NAMALWA (cell line): Measurements from ENCODE around the gene MAP3K4.

ENCODE experiments used
- DNase-seq: peaks from one replicate; pipeline ENCODE4 v3.0.0-alpha.2; 2015; ENCODE audit warnings: low spot score

The MAP3K4 gene

DNA sequence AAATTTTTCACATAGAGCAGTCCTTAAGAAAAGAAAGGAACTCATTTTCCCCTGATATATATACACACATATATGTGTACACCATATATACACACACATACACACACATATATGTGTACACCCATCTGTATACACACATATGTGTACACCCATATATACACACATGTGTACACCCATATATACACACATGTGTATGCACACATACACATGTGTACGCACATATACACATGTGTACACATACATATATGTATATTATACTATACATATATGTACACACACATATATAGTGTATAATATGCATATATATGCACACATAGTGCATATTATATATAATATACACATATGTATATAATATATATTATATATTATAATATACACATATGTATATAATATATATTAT lies 9.1 kb downstream of the MAP3K4 start:
- no peak for DNase-seq

DNA sequence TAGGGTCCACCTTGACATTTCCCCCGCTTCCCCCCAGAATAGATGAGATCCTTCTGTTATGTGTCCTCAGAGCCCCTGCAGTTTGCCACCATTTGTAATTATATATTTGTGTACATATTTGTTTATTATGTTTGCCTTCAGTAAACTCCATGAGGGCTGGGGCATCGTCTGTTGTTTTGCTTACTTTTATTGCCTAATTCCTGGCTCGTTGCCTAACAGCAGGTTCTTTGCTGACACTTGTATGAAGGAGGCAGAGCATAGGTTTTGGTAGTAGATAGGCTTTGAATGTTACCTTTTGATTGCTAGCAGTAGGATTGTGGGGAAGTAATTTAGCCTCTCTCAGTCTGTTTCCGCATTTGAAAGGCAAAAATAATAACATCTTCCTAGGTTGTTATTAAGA lies 9.9 kb downstream of the MAP3K4 start:
- DNase-seq, result peak; percentile 39

DNA sequence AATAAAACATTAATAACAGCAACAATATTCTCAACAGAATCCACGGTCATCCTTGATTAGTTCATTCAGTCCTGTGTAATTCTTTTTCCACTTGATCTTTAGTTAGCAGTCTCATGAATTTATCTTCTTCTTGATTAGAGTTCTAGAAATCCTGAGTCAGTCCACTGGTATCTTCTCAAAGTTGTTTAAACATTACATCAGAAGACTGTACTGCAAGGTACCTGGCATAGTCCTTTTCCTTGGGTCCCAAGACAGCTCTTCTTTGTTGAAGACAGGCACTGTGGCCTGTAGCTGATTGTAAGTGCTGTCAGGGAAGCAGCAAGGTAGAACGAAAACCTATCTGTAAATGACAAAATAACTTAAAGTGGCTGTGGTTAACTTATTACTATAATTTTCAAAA lies 11.8 kb downstream of the MAP3K4 start:
- DNase-seq, result no peak

DNA sequence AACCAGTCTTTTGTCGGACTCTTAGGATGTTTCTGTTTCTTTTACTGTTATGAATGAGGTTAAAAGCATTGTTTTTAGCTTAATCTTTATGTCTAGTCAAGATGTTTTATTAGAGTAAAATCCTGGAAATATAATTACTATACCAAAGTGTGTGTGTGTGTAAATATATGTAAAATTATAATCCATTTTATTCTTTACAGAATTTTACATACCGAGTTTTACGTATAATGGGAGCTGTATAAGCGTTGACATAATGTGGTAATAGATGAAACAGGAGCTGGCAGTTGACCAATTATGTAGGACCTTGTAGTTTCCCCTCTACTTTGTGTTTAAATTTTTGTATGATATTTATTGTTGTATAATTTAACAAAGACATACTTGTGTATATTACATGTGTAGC lies 16.7 kb downstream of the MAP3K4 start:
- no peak for DNase-seq

DNA sequence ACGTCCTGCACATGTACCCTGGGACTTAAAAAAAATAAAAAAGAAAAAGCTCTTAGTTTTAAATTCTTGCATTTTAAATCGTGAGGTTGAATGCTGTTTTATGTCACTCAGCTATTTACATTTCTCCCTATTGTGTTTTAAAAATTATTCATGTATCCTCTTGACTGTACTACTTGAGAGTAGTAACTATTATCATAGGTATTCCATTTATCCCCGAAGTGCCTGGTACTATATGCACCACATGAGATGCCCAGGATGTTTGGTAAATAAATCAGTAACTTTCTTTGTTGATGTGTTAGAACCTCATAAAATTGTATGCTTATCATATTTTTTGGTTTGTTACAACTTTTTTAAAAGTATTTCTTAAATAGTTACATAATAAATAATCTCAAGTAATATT lies 18.4 kb downstream of the MAP3K4 start:
- DNase-seq, result no peak

DNA sequence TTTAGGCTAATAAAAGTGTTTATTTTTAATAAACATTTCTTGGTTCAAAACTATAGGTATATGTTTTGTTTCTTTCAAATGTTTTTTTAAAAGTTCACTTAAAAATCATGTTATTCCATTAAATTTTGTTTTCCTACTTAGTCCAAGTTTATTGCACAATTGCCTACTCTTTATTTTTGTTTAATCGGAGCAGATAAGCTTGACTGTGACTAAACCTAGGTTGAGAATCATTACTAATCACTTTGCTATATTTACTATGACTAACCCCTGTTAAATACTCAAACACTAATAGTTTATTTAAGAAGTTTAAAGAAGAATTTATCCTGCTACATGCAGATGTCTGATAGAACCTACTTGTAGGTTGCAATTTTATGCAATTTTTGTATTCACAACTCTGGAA lies 18.8 kb downstream of the MAP3K4 start:
- no peak for DNase-seq

DNA sequence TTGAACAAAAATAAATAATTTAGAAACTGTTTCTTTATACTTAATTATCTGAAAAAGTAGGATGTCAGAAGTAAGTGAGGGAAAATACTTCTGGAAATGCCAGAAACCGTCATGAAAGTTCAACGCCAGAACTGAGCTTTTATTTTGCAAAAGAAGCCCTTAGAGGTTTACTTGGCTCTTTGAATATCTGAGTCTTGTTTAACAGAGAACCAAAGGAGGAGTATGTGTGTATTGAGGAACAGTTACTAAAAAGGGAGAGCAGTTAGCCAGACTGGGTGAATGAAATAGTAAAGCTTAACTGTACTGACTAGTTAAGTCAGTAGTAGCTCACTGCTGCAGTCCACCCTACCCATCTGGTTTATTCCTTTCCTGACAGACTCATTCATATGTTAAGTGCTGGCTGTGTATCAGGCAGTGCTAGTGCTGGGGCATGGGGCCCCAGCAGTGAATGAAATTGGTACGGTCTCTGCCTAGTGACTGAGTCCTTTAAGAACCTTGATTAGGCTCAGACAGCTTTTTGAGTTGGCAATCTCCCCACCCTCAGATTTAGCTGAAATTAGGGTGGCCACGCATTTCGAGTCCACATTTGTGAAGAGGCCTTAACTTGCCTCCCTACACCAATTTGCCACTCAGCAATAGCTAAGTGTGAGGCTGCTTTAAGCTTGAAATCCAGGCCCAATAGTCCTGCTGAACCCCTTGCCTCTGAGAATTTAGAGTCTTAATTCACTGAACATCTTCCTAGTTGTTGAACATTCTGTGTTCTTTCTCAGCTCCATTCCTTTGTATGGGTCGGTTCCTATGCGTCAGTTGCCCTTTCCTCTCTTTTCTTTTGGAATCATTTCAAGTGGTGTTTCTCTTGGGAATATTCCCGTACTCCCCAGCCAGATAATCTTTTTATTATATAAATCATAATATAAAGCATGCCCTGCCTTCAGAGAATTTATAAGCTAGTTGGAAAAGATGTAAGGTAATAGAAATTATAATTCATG lies 20.2 kb downstream of the MAP3K4 start:
- DNase-seq, result no peak

DNA sequence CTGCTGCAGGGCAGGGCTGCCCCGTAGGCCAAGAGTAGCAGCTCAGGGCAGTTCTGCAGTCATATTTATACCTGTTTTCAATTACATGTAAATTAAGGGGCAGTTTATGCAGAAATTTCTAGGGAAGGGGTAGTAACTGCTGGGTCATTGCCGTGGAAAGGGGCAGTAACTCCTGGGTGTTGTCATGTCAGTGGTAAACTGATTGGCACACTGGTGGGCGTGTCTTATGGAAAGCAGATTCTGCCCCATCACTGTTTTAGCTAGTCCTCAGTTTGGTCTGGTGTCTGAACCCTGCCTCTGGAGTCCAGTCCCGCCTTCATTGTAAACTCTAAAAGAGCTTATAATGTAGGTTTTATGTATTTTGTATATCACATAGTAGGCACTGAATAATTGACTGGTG lies 22.1 kb downstream of the MAP3K4 start:
- DNase-seq, result no peak

DNA sequence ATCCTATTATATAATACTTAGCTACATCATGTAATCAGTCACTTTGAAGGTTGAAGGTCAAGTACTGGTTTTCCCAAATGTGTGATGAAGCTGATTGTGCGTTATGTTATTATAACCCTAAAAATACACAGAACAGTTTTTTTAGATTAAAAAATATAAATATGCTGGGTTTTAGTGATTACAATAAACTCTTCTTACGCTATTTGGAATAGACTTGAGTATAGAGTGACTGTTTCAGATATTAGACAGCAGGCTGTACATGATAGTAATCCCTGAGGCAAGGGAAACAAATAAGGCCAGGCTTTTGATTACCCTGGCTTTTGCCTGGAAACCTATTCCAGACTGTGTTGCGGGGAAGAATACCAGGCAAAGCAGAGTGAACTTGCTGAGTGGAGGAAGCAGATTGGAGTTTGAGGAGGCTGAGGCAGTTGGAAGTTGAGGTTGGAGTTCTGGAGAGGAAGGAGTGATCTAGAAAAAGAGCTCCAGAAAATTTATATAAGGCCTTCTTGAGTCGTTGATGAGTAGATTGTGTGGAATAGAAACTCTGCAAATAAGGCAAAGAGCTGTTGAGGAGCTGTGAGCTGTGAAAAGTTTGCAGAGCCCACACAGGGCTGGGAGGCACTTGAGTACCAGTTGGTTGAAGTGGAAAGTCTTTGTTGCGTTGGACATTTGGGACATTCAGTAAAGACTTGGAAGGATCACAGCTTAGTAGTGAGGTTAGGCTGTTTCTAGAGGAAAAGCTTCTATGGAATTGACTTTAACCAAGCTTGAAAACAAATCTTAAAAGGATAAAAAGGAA lies 26.4 kb downstream of the MAP3K4 start:
- no peak for DNase-seq

DNA sequence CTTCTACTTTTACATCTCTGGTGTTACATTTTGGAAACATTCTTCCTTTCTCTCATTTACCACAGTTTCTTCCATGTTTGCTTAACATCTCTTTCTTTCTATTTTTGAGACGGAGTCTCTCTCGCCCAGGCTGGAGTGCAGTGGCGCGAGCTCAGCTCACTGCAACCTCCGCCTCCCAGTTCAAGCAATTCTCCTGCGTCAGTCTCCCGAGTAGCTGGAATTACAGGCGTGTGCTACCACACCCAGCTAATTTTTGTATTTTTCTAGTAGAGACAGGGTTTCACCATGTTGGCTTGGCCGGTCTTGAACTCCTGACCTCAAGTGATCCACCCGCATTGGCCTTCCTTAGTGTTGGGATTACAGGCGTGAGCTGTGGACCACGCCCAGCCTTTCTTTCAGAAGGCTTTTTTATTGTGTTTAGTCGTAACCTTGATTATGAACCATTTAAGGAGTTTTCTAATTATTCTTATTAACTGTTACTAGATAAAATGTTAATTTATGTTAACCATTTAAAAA lies 27.8 kb downstream of the MAP3K4 start:
- no peak for DNase-seq

DNA sequence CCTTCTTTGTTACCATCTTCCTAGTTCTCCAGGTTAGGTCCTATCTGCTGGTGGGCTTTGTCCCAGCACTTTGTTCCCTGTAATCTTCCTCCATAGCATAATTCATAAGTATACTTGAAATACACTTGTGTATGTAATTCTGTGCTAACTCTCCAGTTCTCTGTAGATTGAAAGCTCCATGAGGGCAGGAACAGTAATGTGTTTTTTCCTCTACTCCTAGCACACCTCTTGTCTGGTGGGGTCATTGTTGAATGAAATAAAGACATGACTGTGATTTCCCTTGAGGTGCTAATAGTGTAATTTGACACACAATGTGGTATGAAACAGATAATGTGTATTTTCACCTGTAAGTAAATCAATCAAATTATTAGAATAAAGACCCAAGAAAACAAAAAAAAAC lies 30.0 kb downstream of the MAP3K4 start:
- no peak for DNase-seq

DNA sequence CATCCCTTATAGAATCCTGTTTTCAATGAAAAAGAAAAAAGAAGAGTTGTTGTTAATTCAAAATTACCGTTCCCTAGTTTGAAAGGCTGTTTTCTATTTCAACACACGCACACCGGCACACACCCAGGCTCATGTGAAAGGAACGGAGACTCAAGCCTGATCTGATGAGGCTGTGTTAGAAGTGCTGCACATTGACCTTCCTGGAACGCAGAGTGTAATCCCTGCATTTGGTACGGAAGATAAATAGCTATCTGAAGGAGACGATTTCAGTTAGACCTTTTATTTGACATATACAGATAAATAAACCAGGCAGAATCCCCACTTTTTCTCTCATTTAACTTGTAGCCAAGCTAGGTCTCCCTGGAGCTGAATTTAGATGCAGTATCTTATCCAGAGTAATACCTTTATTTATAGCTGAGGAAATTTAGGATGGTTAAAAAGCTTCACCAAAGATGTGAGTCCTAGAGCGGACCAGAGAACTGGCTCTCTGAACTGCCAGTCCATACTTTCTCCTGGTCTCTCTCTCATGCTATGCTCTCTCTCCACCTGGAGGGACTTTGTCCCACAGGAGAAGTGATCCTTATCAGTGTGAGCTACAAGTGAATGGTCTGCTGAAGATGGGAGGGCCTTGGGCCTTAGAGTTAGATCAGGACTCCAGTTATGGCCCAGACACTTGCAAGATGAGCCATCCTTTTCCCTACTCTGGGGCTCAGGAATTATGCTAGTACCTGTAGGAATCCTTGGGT lies 30.6 kb downstream of the MAP3K4 start:
- no peak for DNase-seq

DNA sequence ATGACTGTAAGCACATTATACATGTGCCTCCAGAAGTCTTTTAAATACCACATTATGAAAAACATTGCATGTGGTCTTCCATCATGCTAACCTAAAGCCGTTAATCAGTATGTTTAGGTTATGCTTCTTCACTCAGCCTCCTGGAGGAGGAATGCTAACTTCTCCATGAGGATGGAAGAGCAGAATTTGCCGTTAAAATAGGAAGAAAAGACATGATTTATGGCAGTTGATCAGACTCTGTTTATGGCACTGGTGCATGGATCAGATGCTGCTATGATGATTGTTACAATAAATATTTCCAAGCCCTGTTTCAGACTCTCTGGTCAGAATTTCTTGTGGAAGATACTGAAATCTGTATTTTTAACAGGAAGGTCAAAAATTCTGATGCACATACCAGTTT lies 31.7 kb downstream of the MAP3K4 start:
- no peak for DNase-seq

DNA sequence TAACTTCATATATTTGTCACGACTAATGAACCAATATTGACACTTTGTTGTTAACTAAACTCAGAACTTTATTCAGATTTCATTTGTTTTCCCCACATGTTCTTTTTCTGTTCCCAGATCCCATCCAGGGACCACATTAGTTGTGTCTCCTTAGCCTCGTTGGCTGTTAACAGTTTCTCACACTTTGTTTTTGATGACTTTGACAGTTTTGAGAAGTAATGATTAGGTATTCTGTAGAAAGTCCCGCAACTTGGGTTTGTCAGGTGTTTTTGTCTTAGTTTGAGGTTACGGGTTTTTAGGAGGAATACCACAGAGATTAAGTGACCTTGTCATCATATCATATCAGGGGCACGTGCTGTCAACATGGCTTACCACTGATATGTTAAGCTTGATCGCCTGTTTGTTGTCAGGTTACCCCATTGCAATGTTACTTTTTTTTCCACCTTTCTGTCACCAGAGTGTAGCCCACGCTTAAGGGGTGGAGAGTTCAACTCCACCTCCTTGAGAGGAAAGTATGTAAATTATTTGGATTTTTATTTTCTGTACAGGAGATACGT lies 32.9 kb downstream of the MAP3K4 start:
- DNase-seq, result no peak

DNA sequence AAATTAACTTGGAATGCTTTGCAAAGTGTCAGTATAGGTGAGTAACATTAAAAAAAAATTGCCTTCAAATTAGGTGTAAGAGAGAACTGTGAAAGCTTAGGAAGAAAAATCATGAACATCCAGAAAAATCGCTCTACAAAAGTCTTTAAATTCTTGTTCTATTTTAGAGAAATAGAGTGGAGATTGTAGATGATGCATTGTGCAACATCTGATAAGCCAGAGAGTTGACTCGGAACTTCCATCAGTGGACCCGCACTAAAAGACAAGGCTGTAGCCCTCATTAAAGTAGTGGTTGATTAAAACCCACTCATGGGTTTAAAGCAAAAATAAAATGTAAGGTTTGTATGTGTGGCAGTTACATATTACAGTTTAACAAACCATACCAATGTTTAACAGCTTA lies 35.8 kb downstream of the MAP3K4 start:
- DNase-seq, result no peak

DNA sequence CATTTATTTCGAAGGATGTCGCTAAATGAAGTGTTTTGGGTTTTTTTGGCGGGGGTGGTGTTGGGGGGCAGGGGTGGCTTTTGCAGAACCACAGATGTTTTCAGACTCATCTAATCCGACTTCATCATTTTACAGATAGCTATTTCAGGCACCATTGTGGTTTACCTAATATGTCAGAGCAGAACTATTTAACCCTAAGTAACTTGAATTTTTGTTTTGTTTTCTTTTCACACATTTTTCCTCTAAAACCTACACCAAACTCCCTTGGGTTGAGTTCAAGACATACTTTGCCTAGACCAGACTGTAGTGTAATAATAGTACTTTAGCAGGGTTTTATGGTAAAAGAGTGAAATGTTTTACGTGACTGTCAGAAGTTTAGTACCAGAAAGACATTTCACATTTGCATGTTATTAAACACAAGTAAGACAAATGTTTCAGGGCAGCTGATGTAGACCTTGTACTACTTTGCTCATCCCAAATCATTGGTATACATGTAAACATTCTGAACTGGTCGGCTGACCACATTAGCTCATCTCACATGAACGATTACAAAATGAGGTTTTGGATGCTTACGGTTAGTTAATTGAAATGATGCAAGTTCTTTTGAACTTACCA lies 37.7 kb downstream of the MAP3K4 start:
- DNase-seq, result peak; percentile 71

DNA sequence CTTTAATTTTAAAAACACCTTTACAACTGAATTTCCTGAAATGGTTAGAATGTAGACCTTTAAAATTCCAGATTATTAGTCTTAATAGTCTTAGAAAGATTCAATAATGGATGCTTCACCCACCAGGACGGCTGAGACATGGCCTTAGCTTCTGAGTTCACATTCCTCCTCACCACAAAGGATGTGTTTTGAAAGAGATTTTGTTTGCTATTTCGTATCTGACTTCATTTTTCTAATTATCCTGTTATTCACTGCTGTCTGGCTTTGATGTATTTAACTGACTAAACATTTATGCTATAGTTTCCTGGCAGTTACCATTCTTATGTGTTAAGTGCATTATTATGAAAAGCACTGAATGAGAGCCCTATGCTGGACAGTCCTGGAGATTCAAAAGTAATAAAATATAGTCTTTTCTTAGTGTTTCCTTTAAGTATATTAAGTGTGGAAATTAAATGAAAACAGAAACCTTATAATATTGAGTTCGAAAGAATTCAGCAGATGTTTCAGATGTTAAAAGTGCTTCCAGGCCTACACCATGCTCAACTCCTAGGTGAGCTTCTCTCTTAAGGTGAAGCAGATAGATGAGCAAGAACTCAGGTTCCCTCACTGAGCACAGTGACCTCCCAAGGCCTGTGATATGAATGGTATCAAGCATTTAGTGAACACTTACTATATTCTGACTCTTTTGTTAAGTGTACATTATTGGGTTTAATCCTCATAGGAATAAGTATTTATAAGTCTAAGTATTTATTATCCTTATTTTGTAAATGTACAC lies 40.3 kb downstream of the MAP3K4 start:
- no peak for DNase-seq

DNA sequence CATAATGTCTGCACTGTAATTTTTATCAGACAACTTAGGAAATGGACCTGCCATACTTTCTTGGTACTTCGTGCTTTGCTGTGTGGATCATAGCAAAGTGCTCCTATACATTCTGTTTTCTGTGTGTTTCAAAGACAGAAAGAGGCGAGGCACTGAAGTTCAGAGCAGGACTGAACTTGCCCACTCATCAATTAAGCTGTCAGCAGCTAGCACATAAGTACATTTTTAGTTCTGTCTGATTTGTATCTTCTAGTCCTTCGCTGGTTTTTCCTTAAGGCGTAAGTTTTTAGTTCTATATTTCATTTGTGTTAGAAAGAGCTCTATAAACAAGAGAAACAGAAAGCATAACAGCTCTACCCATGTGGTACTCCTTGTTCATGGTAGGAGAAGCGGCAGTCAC lies 42.1 kb downstream of the MAP3K4 start:
- DNase-seq, result no peak

DNA sequence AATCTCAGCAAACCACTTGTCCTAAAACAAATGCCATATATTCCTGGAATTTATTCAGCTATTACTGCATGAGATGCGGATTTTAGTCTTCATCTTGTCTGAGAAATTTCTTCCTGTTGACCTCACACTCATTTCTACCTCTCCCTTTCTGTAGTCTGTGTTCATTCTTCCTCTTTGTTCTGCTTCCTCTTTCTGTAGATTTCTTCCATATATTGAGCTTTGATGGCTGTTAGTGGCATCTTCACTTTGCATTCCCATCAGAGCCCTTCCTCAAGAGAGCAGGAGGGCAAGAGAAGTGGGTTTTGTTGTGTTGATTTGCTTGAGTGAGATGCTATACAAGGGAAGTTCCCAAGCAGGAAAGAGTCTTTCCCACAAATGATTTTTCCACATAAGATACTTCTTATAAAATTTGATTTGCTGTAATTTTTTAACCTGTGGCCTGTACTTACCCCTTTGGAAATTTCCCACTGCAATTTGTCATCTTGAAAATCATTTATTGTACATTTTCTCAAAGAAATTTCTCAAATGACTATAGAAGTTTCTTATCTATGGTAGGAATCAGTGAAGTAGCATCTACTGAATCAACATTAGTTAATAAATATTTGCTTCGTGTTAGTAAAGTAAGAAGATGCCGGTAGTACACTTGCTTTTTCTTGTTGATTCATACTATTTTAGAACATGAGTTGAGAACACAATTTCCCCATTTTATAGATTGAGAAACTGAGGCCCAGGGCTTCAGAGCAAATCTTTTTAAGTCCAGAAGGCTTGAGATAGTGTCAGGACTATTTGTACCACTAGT lies 43.8 kb downstream of the MAP3K4 start:
- DNase-seq, result peak; percentile 23

DNA sequence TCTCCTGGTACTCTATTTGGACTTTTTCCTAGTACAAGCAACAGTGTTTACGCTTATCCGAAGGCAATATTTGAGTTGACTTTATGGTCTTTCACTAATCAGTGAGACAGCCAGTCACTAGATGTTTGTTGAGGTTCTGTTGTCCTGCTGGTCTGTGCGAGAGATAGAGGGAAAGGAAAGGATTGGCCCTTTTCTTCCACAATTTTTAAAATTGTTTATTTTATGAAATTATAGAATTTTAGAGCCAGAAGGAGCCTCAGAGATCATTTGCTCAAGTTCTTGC lies 44.4 kb downstream of the MAP3K4 start:
- no peak for DNase-seq
